Naive thymus-derived CD4-positive, alpha-beta T cell (primary cell): ENCODE measurements around the gene KNDC1. TPM values are rescaled to one million over a fixed set of nuclear protein-coding genes. Genes with fewer than 3 reads are reported as not detected.
A peak's percentile ranks its signal among the peaks of the same experiment; 100 is the strongest.
"Not testable (repeated sequence)": the region's sequence is repeated elsewhere in the genome, so short reads cannot be mapped to it uniquely, and the experiment has no call there.

Experiments
- ATAC-seq: fragments of 150-1000 bp; cut with Tn5 transposase; 2 replicates; pipeline ENCODE4 v1.10.0; 2021; ENCODE audit warnings: mild to moderate bottlenecking, moderate library complexity
- CTCF ChIA-PET: fragments of 350-600 bp; sonication (Branson Sonifier 250); formaldehyde crosslinking; loops from one replicate; lab custom pipeline; 2021; ENCODE audit warnings: antibody characterized with exemption; lab: Charles Lee
- POLR2A ChIA-PET: fragments of 350-600 bp; sonication (Branson Sonifier 250); formaldehyde crosslinking; loops from one replicate; lab custom pipeline; 2021; ENCODE audit warnings: antibody characterized with exemption, inconsistent platforms; lab: Charles Lee
- DNase-seq, 9 donors: peaks; one replicate each; pipeline versions ENCODE4 v3.0.0 to v3.0.0-alpha.2; 2020 to 2022; ENCODE audit warnings: mixed read lengths in 1 of 9
- H3K27ac ChIP-seq: one replicate; pipeline ENCODE4 v1.7.0; 2013; ENCODE audit warnings: mild to moderate bottlenecking, low read depth, low read length, moderate library complexity
- H3K27me3 ChIP-seq, 2 donors: one replicate each; pipeline ENCODE4 v1.7.0; 2013; ENCODE audit warnings: low read length in 2 of 2, mild to moderate bottlenecking in 2 of 2, moderate library complexity in 2 of 2; ENCODE audit not compliant: control insufficient read depth in 2 of 2, insufficient read depth in 2 of 2
- H3K36me3 ChIP-seq, 3 experiments: 1 replicate in 2 of 3; 2 replicates in 1 of 3; pipeline ENCODE4 v1.7.0; 2013; ENCODE audit warnings: low read length in 3 of 3, mild to moderate bottlenecking in 3 of 3, moderate library complexity in 1 of 3; ENCODE audit not compliant: insufficient read depth in 3 of 3, control insufficient read depth in 2 of 3
- H3K4me1 ChIP-seq, 2 donors: one replicate each; pipeline ENCODE4 v1.7.0; 2013; ENCODE audit warnings: low read length in 2 of 2, mild to moderate bottlenecking in 2 of 2, moderate library complexity in 1 of 2; ENCODE audit not compliant: control insufficient read depth in 2 of 2, insufficient read depth in 2 of 2
- H3K4me3 ChIP-seq: 2 replicates; pipeline ENCODE4 v1.7.0; 2013; ENCODE audit warnings: mild to moderate bottlenecking, low read length
- H3K9me3 ChIP-seq, 3 experiments: 1 replicate in 2 of 3; 2 replicates in 1 of 3; pipeline ENCODE4 v1.7.0; 2013; ENCODE audit warnings: low read length in 3 of 3; ENCODE audit not compliant: control insufficient read depth in 2 of 3
- H3K27ac Mint-ChIP-seq, 9 donors: one replicate each; pipeline ENCODE4 v1.8.0; 2020 to 2022; ENCODE audit warnings: mixed read lengths in 9 of 9, mild to moderate bottlenecking in 8 of 9, moderate library complexity in 5 of 9, inconsistent platforms in 2 of 9
- H3K27me3 Mint-ChIP-seq, 5 donors: one replicate each; pipeline ENCODE4 v1.8.0; 2021 to 2022; ENCODE audit warnings: mixed read lengths in 5 of 5, mild to moderate bottlenecking in 1 of 5
- H3K36me3 Mint-ChIP-seq, 5 donors: one replicate each; pipeline ENCODE4 v1.8.0; 2020 to 2022; ENCODE audit warnings: mixed read lengths in 5 of 5, mild to moderate bottlenecking in 3 of 5, inconsistent platforms in 1 of 5
- H3K4me1 Mint-ChIP-seq, 7 donors: one replicate each; pipeline ENCODE4 v1.8.0; 2020 to 2022; ENCODE audit warnings: mixed read lengths in 7 of 7, mild to moderate bottlenecking in 3 of 7, inconsistent platforms in 1 of 7
- H3K4me3 Mint-ChIP-seq, 10 donors: one replicate each; pipeline ENCODE4 v1.8.0; 2020 to 2022; ENCODE audit warnings: mild to moderate bottlenecking in 10 of 10, mixed read lengths in 10 of 10, moderate library complexity in 6 of 10, inconsistent platforms in 2 of 10
- H3K9me3 Mint-ChIP-seq, 11 donors: one replicate each; pipeline ENCODE4 v1.8.0; 2020 to 2022; ENCODE audit warnings: mixed read lengths in 11 of 11, mild to moderate bottlenecking in 4 of 11, inconsistent platforms in 1 of 11, moderate library complexity in 1 of 11
- intact Hi-C, 2 donors: fragments of 100-400 bp; cut with micrococcal nuclease; formaldehyde crosslinking; loops; one replicate each; pipeline ENCODE4 v1.15.1; 2023
- polyA plus RNA-seq, 2 donors: library from polyadenylated mRNA; unstranded; fragments of 300-500 nt; fragmentation: Illumina TruSeq; gene quantifications; one replicate each; pipeline ENCODE4 v1.2.3, GENCODE V29; 2021
- total RNA-seq, 6 experiments: library from RNA in 5 of 6; stranded (reverse) in 5 of 6; gene quantifications; 1 replicate in 5 of 6; 2 replicates in 1 of 6; pipeline ENCODE4 v1.2.3 and lab custom pipeline; 2021 to 2026

The KNDC1 gene
- total and polyA plus RNA-seq, 7 experiments from 2014 or later, result 0.05 to 3.6 (median 0.60) TPM; not detected in 3

DNA sequence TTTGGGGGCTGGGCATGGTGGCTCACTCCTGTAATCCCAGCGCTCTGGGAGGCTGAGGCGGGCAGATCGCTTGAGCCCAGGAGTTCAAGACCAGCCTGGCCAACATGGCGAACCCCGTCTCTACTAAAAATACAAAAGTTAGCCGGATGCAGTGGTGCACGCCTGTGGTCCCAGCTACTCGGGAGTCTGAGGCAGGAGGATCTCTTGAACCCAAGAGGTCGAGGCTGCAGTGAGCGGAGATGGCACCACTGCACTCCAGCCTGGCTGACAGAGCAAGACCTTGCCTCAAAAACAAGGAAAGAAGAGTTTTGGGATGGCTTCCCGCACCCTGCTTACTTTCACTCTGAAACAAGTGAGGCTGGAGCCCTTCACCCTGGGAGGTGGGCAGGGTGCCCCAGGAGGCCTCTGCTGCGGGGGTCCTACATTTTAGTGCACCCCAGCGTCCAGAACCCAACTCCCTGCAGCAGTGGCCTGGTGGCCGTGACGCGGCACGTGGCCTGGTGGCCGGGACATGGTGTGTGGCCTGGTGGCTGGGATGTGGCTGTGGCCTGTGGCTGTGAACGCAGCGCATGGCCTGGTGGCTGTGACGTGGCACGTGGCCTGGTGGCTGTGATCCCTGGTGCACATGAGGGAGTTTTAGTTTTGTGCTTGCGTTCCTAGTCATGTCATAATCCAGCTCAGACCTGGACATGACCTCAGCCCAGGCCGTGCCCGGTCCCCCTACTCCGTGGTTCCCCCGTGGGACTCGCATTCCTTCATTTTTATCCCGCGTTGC lies 9.3 kb downstream of the KNDC1 start:
- ATAC-seq (no peak), DNase-seq (no peak)
- ChIA-PET POLR2A (no interaction called here), CTCF (no interaction called here)
- peak overlapping the region in 1 of 9 donors; percentile 41 for H3K27ac Mint-ChIP-seq
- Histone ChIP-seq H3K9me3 (no peaks in the 10 kb centered on the region), H3K36me3 (no peaks in the 10 kb centered on the region), H3K4me1 (no peaks in the 10 kb centered on the region), H3K4me3 (no peak overlapping the region), H3K27me3 (no peaks in the 10 kb centered on the region), H3K27ac (no peak overlapping the region)
- H3K36me3 Mint-ChIP-seq, result peaks cover 0 to 4% (median 0%) of the 10 kb centered on the region in 5 donors
- no peak overlapping the region for H3K4me3 Mint-ChIP-seq
- peaks cover 0 to 1% (median 0%) of the 10 kb centered on the region in 7 donors for H3K4me1 Mint-ChIP-seq
- intact Hi-C loops, result no loop called here
- H3K9me3 Mint-ChIP-seq, result peaks cover 0 to 1% (median 0%) of the 10 kb centered on the region in 11 donors
- peaks cover 5 to 21% (median 18%) of the 10 kb centered on the region in 5 donors for H3K27me3 Mint-ChIP-seq

DNA sequence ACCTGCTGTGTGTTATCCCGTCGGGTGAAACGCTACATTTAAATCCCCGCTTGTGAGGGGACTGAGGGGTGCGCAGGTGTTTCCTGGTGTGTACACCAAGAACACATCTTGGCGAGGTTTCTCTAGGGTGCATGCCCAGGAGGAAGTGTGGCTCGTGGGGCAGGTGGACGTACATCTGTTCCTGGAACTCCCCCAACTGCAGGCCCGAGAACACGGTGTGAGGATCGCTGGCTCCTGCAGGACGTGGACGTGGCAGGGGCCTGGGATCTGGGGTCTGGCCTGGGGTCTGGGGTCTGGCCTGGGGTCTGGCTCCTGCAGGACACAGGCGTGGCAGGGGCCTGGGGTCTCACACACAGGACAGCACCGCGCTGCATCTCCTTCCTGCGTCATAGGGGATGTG lies 10.1 kb downstream of the KNDC1 start:
- H3K9me3 Mint-ChIP-seq, result peaks cover 0 to 8% (median 0%) of the 10 kb centered on the region in 11 donors
- no peak overlapping the region for H3K4me3 ChIP-seq
- peaks cover 5 to 25% (median 21%) of the 10 kb centered on the region in 5 donors for H3K27me3 Mint-ChIP-seq
- intact Hi-C loops, result no loop called here
- CTCF ChIA-PET, result no interaction called here
- no peak overlapping the region for H3K4me3 Mint-ChIP-seq
- H3K36me3 Mint-ChIP-seq, result peaks cover 0 to 4% (median 0%) of the 10 kb centered on the region in 5 donors
- peaks cover 0 to 2% (median 0%) of the 10 kb centered on the region in 7 donors for H3K4me1 Mint-ChIP-seq
- no peak for DNase-seq
- no peaks in the 10 kb centered on the region for H3K27me3 ChIP-seq
- POLR2A ChIA-PET, result no interaction called here
- peak overlapping the region in 1 of 9 donors; percentile 41 for H3K27ac Mint-ChIP-seq
- H3K36me3 ChIP-seq, result no peaks in the 10 kb centered on the region
- no peak for ATAC-seq
- no peaks in the 10 kb centered on the region for H3K9me3 ChIP-seq
- no peaks in the 10 kb centered on the region for H3K4me1 ChIP-seq
- H3K27ac ChIP-seq, result no peak overlapping the region

DNA sequence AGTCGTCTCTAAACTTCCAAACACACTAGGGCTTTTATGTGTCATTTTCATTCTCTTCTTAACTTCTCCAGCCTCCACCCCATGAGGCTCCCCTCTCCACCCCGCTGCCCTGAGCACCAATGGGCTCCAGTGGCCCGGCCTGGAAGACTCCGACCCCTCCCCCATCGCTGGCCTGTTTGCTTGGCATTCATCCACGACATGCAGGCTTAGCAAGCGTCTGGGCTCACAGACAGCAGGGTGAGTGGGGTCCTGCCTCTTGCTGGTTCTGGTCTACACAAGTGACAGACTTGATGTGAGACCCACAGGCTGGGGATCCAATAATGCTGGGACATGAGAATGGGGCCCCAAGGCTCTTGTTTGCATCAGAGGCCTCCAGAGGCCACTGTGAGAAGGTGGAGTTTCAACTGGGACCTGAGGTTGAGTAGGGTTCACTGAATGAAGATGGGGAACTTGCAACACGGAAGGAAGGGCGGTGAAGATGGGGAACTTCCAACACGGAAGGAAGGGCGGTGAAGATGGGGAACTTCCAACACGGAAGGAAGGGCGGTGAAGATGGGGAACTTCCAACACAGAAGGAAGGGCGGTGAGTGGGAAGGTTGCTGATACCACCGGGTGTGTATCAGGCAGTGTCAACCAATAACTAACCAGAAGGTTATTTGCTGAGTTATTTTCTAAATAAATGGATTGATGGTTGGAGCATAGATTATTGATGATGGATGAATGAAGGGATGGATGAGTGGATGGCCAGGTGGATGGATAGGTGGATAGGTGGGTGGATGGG lies 14.0 kb downstream of the KNDC1 start:
- H3K27ac ChIP-seq, result no peak overlapping the region
- DNase-seq (no peak), ATAC-seq (peak; percentile 63)
- H3K4me1 ChIP-seq, result no peaks in the 10 kb centered on the region
- POLR2A ChIA-PET, result no interaction called here
- Mint-ChIP-seq H3K27me3 (peaks cover 5 to 25% (median 20%) of the 10 kb centered on the region in 5 donors), H3K27ac (peak overlapping the region in 1 of 9 donors; percentile 20), H3K9me3 (peaks cover 0 to 31% (median 1%) of the 10 kb centered on the region in 11 donors), H3K4me3 (no peak overlapping the region), H3K4me1 (peaks cover 0 to 2% (median 0%) of the 10 kb centered on the region in 7 donors), H3K36me3 (peaks cover 0 to 6% (median 0%) of the 10 kb centered on the region in 5 donors)
- CTCF ChIA-PET, result no interaction called here
- no peak overlapping the region for H3K4me3 ChIP-seq
- H3K36me3 ChIP-seq, result no peaks in the 10 kb centered on the region
- intact Hi-C loops, result no loop called here
- H3K27me3 ChIP-seq, result no peaks in the 10 kb centered on the region
- H3K9me3 ChIP-seq, result no peaks in the 10 kb centered on the region

DNA sequence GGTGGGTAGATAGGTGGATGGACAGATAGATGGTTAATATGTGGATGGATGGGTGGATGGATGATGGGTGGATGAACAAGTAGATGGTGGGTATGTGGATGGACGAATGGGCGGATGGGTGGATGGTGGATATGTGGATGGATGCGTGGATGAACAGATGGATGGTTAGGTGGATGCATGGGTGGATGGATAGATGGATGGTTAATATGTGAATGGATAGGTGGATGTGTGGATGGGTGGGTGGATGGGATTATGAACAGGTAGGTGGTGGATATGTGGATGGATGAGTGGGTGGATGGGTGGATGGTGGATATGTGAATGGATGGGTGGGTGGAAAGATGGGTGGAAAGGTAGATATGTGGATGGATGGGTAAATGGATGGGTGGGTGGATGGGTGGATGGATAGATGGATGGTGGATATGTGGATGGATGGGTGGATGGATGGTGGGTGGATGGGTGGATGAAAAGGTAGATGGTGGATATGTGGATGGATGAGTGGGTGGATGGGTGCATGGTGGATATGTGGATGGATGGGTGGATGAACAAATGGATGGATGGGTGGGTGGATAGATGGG lies 14.8 kb downstream of the KNDC1 start:
- POLR2A ChIA-PET, result no interaction called here
- H3K27ac Mint-ChIP-seq, result peak overlapping the region in 1 of 9 donors; percentile 20
- peak overlapping the region in 1 of 10 donors; percentile 39 for H3K4me3 Mint-ChIP-seq

GRCh38 chr10:133175624-133176023 lies 15.6 kb downstream of the KNDC1 start:
- H3K4me1 ChIP-seq, DNase-seq, H3K36me3 ChIP-seq, CTCF ChIA-PET, ATAC-seq, H3K9me3 ChIP-seq, POLR2A ChIA-PET, H3K4me1 Mint-ChIP-seq, H3K27me3 ChIP-seq, H3K4me3 Mint-ChIP-seq, H3K36me3 Mint-ChIP-seq, H3K4me3 ChIP-seq, H3K27ac ChIP-seq, H3K27ac Mint-ChIP-seq, intact Hi-C loops: not testable (repeated sequence)
- Mint-ChIP-seq H3K9me3 (peaks cover 0 to 31% (median 1%) of the 10 kb centered on the region in 11 donors), H3K27me3 (peaks cover 5 to 27% (median 17%) of the 10 kb centered on the region in 5 donors)

More for the DNA sequence above, 14.8 kb downstream of the KNDC1 start:
- Mint-ChIP-seq H3K4me1 (peaks cover 0 to 2% (median 0%) of the 10 kb centered on the region in 7 donors), H3K27me3 (peaks cover 5 to 24% (median 19%) of the 10 kb centered on the region in 5 donors), H3K36me3 (peaks cover 0 to 6% (median 0%) of the 10 kb centered on the region in 5 donors), H3K9me3 (peaks cover 0 to 31% (median 1%) of the 10 kb centered on the region in 11 donors)
- CTCF ChIA-PET, result no interaction called here
- intact Hi-C loops, result no loop called here
- Histone ChIP-seq H3K4me1 (no peaks in the 10 kb centered on the region), H3K4me3 (no peak overlapping the region), H3K27ac (no peak overlapping the region), H3K27me3 (no peaks in the 10 kb centered on the region), H3K9me3 (no peaks in the 10 kb centered on the region), H3K36me3 (no peaks in the 10 kb centered on the region)
- DNase-seq (no peak), ATAC-seq (no peak)

DNA sequence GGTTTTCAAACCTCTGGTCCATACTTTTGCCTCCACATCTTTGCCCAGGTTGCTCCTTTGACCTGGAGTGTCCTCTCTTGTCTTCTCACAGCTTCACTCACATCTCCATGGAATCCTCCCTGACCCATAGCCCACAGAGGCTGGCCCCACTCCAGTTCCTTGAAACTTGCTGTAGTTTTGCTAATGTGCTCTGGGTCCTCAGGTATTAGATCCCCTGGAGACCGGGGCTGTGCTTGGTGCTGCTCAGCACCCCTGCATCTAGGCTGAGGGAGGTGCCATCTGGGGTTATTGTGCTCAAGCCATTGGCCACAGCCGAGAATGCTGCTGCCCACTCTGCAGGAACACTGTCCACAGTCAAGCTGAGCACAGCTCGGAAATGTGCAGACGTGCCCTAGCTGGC lies 16.5 kb downstream of the KNDC1 start:
- ChIA-PET POLR2A (no interaction called here), CTCF (no interaction called here)
- no peak overlapping the region for H3K4me3 Mint-ChIP-seq
- ATAC-seq (no peak), DNase-seq (no peak)
- peaks cover 0 to 2% (median 0%) of the 10 kb centered on the region in 7 donors for H3K4me1 Mint-ChIP-seq
- Histone ChIP-seq H3K4me3 (no peak overlapping the region), H3K27me3 (no peaks in the 10 kb centered on the region), H3K9me3 (no peaks in the 10 kb centered on the region), H3K36me3 (no peaks in the 10 kb centered on the region), H3K27ac (no peak overlapping the region), H3K4me1 (no peaks in the 10 kb centered on the region)
- H3K36me3 Mint-ChIP-seq, result peaks cover 0 to 6% (median 0%) of the 10 kb centered on the region in 5 donors
- peaks cover 0 to 31% (median 1%) of the 10 kb centered on the region in 11 donors for H3K9me3 Mint-ChIP-seq
- intact Hi-C loops, result no loop called here
- H3K27me3 Mint-ChIP-seq, result peaks cover 5 to 32% (median 19%) of the 10 kb centered on the region in 5 donors
- H3K27ac Mint-ChIP-seq, result no peak overlapping the region
